Kidney epithelial cell (primary cell): ENCODE results near the gene ADCK1. TPM values are rescaled to one million over a fixed set of nuclear protein-coding genes. Genes with fewer than 3 reads are reported as not detected.

Experiments used
- DNase-seq: peaks from one replicate; pipeline ENCODE4 v3.0.0-alpha.2; 2010; ENCODE audit warnings: low read depth
- H3K27me3 ChIP-seq: 2 replicates; pipeline ENCODE4 v1.6.0; 2011; ENCODE audit warnings: low read length; ENCODE audit not compliant: control insufficient read depth, insufficient read depth
- H3K36me3 ChIP-seq: 2 replicates; pipeline ENCODE4 v1.5.1; 2011; ENCODE audit warnings: low read length; ENCODE audit not compliant: control insufficient read depth, insufficient read depth
- H3K4me3 ChIP-seq: 2 replicates; pipeline ENCODE4 v1.5.1; 2011; ENCODE audit warnings: low read depth, mild to moderate bottlenecking, control low read depth, low read length
- CTCF ChIP-seq: IDR thresholded peaks from 2 replicates; pipeline ENCODE4 v1.5.1; 2011; ENCODE audit warnings: mild to moderate bottlenecking, moderate library complexity, low read length, control low read depth, inconsistent platforms; ENCODE audit not compliant: insufficient read depth, poor library complexity, severe bottlenecking
- total RNA-seq: library from RNA; depleted of rRNA; stranded (reverse); fragments of >200 nt; gene quantifications from 2 replicates; pipeline ENCODE4 v1.2.3, GENCODE V29; 2015

The ADCK1 gene
- total RNA-seq, 1 donor from 2014 or later = 9.3 TPM

DNA sequence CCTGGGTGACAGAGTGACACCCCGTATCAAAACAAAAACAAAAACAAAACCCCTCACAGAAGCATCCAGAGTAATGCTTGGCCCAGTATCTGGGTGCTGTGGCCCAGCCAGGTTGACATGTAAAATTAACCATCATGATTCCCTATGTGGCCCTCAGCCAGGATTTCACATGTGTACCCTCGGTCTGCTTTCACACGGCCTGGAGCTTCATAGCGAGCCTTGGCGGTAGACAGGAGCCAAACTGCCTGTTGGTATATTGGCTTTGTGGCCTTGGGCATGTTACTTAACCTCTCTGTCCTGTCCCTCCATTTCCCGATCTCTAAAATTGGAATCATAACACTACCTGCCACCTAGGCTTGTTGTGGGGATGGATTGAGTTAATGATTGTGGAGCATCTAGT, 65.5 kb downstream of the ADCK1 start:
- TF ChIP-seq CTCF = no peak
- Histone ChIP-seq H3K27me3 (no peaks in the 10 kb centered on the region), H3K36me3 (no peaks in the 10 kb centered on the region), H3K4me3 (no peak overlapping the region)
- DNase-seq = no peak

DNA sequence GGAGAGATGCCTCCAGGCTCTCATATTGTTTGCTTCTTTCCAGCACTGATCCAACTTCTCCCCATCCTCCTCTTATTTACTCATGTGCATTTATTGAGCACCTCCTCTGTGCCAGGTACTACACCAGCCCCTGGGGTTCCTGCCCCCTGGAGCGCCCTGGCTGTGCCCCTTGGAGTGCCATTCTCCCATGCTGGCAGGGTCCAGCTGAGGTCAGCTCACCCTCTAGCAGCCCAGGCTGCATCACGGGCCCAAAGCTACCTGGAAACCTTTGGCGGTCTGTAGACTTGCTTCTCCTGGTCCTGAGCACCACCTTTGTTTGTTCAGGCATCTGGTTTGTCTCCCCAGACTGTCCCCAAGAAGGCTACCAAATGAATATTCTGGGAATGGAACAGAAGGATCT, 67.0 kb downstream of the ADCK1 start:
- TF ChIP-seq CTCF = no peak
- DNase-seq = no peak
- Histone ChIP-seq H3K4me3 (no peak overlapping the region), H3K27me3 (no peaks in the 10 kb centered on the region), H3K36me3 (no peaks in the 10 kb centered on the region)

- DNase-seq = no peak
- Histone ChIP-seq H3K4me3 (no peak overlapping the region), H3K27me3 (no peaks in the 10 kb centered on the region), H3K36me3 (no peaks in the 10 kb centered on the region)
- TF ChIP-seq CTCF = no peak
Measured at GRCh38 chr14:77867476-77867875, 67.6 kb downstream of the ADCK1 start.

DNA sequence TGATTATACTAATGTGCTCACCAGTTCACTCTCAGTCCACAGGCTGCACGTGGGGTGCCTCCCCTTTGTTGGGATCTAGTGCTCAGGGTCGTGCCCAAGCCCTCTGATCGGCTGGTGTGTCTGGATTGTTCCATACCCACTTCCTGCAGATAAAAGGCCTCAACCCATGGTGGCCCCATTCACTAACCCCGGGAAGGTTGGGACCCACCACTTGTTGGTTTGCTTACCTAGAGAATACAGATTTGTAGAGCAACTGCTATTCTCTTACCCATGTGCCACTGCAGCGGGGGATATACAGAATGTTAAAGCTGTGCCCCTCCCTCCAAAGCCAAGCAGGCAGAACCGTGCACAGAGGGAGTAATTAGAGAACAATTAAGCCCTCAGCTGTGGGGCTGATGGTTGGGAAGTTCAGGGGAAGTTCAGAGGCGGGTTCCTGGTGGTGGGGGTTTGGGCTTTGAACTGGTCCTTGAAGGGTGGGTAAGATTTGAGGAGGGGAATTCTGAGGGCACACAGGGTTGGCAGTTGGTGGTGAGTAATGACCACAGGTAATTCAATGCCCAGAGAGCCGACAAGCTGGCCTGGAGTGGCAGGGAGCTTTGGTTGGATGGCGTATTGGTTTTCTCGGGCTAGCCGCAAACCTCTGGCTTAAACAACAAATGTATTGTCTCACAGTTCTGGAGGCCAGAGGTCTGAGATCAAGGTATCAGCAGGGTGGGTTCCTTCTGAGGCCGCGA, 68.8 kb downstream of the ADCK1 start:
- Histone ChIP-seq H3K4me3 (no peak overlapping the region), H3K27me3 (no peaks in the 10 kb centered on the region), H3K36me3 (no peaks in the 10 kb centered on the region)
- DNase-seq = peak; percentile 38
- TF ChIP-seq CTCF = no peak

DNA sequence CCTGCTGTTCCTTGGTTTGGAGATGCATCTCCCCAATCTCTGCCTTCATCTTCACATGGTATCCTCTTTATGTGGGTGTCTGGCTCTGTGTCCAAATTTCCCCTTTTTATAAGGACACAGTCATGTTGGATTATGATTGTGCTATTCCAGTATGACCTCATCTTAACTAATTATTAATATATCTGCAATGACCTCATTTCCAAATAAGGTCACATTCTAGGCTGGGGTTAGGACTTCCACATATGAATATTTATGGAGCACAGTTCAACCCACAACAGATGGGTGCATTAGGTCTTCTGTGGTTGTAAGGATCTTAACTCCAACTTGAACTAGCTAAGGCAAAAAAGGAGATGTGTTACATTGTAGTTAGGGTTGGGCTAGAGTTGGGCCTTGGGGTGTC, 69.4 kb downstream of the ADCK1 start:
- DNase-seq = peak; percentile 7
- H3K27me3 ChIP-seq = no peaks in the 10 kb centered on the region
- H3K36me3 ChIP-seq = no peaks in the 10 kb centered on the region
- TF ChIP-seq CTCF = no peak
- no peak overlapping the region for H3K4me3 ChIP-seq

DNA sequence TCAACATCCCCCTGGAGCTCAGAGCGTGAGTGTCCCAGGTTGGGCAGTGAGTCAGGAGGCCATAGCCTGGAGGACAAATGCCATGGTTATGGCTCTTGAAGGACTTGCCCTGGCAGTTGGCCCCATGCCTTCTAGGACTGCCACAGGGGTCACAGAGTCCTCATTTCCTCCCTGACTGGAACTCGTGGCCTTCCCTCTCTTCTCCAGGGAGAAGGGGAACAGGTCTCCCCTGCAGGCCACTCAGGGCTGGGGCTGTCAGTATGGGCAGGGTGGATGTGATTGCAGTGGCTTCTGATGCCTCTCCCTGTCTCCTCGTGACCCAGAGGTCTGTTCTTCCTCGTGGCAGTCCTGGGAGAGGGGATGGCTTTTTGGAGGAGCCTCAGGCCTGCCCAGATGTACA, 70.7 kb downstream of the ADCK1 start:
- H3K4me3 ChIP-seq = no peak overlapping the region
- H3K27me3 ChIP-seq = no peaks in the 10 kb centered on the region
- H3K36me3 ChIP-seq = no peaks in the 10 kb centered on the region
- no peak for TF ChIP-seq CTCF
- no peak for DNase-seq
